GM12878 (cell line): ENCODE measurements around the gene INHBE. TPM values are rescaled to one million over a fixed set of nuclear protein-coding genes. Genes with fewer than 3 reads are reported as not detected.
A peak's percentile ranks its signal among the peaks of the same experiment; 100 is the strongest.

ENCODE experiments used
- BCL11A ChIP-seq: IDR thresholded peaks from 2 replicates; pipeline ENCODE4 v1.6.1; 2011; ENCODE audit warnings: low read depth, low read length
- BMI1 ChIP-seq: fragments of 450-650 bp; IDR thresholded peaks from 2 replicates; pipeline ENCODE4 v1.6.1; 2016; ENCODE audit warnings: mild to moderate bottlenecking, moderate library complexity, borderline replicate concordance
- BRCA1 ChIP-seq: IDR thresholded peaks from 2 replicates; pipeline ENCODE4 v1.6.1; 2011; ENCODE audit warnings: low read depth, low read length, improper control_type of control experiment
- FOS ChIP-seq: IDR thresholded peaks from 3 replicates; pipeline ENCODE4 v1.6.1; 2011; ENCODE audit warnings: borderline replicate concordance; ENCODE audit not compliant: insufficient read length; ENCODE audit errors: extremely low read depth
- GATAD2B ChIP-seq: fragments of 450-650 bp; conservative IDR thresholded peaks from 2 replicates; pipeline ENCODE4 v1.6.1; 2017; ENCODE audit warnings: low read depth, mild to moderate bottlenecking, moderate library complexity
- KAT2A ChIP-seq: conservative IDR thresholded peaks from 2 replicates; pipeline ENCODE4 v1.6.1; 2011; ENCODE audit warnings: low read depth, low read length; ENCODE audit not compliant: control insufficient read depth
- MEF2B ChIP-seq: fragments of 450-650 bp; IDR thresholded peaks from 2 replicates; pipeline ENCODE4 v1.6.1; 2018; ENCODE audit warnings: mild to moderate bottlenecking, moderate library complexity; ENCODE audit not compliant: partially characterized antibody, poor library complexity, severe bottlenecking
- NR2C1 ChIP-seq: fragments of 450-650 bp; IDR thresholded peaks from 2 replicates; pipeline ENCODE4 v1.6.1; 2017; ENCODE audit warnings: antibody characterized with exemption, mild to moderate bottlenecking, moderate library complexity
- NRF1 ChIP-seq: conservative IDR thresholded peaks from 2 replicates; pipeline ENCODE4 v1.6.1; 2011; ENCODE audit warnings: mild to moderate bottlenecking, low read depth, low read length, improper control_type of control experiment
- RAD51 ChIP-seq: fragments of 450-650 bp; IDR thresholded peaks from 2 replicates; pipeline ENCODE4 v1.6.1; 2016; ENCODE audit warnings: moderate library complexity, mild to moderate bottlenecking, inconsistent platforms
- RFX5 ChIP-seq: IDR thresholded peaks from 2 replicates; pipeline ENCODE4 v1.6.1; 2011; ENCODE audit warnings: low read depth, low read length, improper control_type of control experiment
- TBL1XR1 ChIP-seq: IDR thresholded peaks from 2 replicates; pipeline ENCODE4 v1.6.1; 2012; ENCODE audit warnings: low read depth, low read length, improper control_type of control experiment
- TCF12 ChIP-seq: IDR thresholded peaks from 2 replicates; pipeline ENCODE4 v1.6.1; 2011; ENCODE audit warnings: low read depth, mild to moderate bottlenecking, low read length
- polyA plus RNA-seq, 11 experiments: library from polyadenylated mRNA; depleted of rRNA in 4 of 11; unstranded in 6 of 11; stranded (reverse) in 5 of 11; fragments of >200 nt; fragmentation: Nextera tagmentation in 4 of 11; fragmentation: Illumina TruSeq in 1 of 11; extraction: Ambion mirVana in 4 of 11; extraction: Trizol in 1 of 11; gene quantifications; 1 replicate in 1 of 11; 2 replicates in 10 of 11; pipeline versions ENCODE4 v1.2.1 to v1.2.3, GENCODE V29; 2011 to 2016; ENCODE audit warnings: inconsistent platforms in 2 of 11, missing spikeins in 2 of 11, low read depth in 1 of 11
- total RNA-seq, 4 experiments: library from RNA; depleted of rRNA in 3 of 4; stranded (reverse); fragments of >200 nt in 3 of 4; fragmentation: Illumina TruSeq in 1 of 4; extraction: Trizol in 1 of 4; gene quantifications; 2 replicates each; pipeline versions ENCODE4 v1.2.1 to v1.2.3, GENCODE V29; 2013 to 2021
- TF ChIP-seq, protein P1 (sequence below): fragments of 450-650 bp; IDR thresholded peaks from 2 replicates; pipeline ENCODE4 v1.6.1; 2017; ENCODE audit warnings: antibody characterized with exemption, mild to moderate bottlenecking, moderate library complexity
- TF ChIP-seq, protein P2 (sequence below): IDR thresholded peaks from 2 replicates; pipeline ENCODE4 v1.6.1; 2011; ENCODE audit warnings: low read depth, mild to moderate bottlenecking, low read length, moderate library complexity, borderline replicate concordance; ENCODE audit errors: extremely low read depth
- TF ChIP-seq, protein P3 (sequence below): IDR thresholded peaks from 2 replicates; pipeline ENCODE4 v1.6.1; 2011; ENCODE audit warnings: borderline replicate concordance, low read depth, mild to moderate bottlenecking, moderate library complexity, low read length; ENCODE audit not compliant: insufficient read depth, poor library complexity, severe bottlenecking
- TF ChIP-seq, protein P4 (sequence below): fragments of 450-650 bp; IDR thresholded peaks from 2 replicates; pipeline ENCODE4 v1.6.1; 2017; ENCODE audit warnings: mild to moderate bottlenecking, moderate library complexity
- TF ChIP-seq, protein P5 (sequence below): fragments of 450-650 bp; IDR thresholded peaks from 2 replicates; pipeline ENCODE4 v1.6.1; 2014; ENCODE audit warnings: mild to moderate bottlenecking

The INHBE gene
- total and polyA plus RNA-seq, 10 of the 15 experiments (the other 5 are each of a cell fraction or from before 2014, with no cell fraction given) = 0.09 to 2.5 (median 0.37) TPM

DNA sequence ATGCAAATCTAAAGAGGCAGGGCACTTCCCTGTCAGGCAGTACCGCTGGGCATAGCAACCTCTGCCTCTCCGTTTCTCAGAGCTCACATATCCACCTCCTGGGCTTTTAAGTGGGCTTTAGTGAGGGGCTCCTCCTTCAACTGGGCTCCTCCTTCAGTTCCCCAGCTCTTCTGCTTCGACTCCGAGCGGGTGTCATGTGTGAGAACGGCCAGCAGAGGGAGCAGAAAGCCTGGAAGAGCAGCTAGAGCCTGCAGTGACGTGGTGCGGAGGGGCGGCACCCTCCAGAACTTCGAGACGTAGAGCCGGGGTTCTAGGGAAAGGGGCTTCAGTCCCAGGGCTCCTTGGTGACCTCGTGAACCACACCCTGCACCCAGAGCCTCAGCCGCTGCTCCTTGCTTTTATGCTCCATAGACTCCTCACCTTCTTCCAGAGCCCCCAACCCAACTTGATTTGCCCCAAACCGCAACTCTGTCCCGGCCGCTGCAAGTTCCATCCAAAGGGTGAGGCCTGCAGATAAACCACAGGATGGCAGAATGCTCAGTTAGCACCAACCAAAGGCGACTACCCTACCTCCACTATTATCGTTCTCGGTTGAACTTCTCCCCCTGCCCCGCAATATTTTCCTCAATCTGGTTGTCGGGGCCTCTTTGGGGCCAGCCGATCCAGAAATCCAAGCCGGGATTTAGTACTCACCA is 4.1 kb downstream of the INHBE start (continued):
- peak; percentile 53; the same call in 1 of the 2 replicates for TF ChIP-seq RFX5
- TF ChIP-seq, protein P1, sequence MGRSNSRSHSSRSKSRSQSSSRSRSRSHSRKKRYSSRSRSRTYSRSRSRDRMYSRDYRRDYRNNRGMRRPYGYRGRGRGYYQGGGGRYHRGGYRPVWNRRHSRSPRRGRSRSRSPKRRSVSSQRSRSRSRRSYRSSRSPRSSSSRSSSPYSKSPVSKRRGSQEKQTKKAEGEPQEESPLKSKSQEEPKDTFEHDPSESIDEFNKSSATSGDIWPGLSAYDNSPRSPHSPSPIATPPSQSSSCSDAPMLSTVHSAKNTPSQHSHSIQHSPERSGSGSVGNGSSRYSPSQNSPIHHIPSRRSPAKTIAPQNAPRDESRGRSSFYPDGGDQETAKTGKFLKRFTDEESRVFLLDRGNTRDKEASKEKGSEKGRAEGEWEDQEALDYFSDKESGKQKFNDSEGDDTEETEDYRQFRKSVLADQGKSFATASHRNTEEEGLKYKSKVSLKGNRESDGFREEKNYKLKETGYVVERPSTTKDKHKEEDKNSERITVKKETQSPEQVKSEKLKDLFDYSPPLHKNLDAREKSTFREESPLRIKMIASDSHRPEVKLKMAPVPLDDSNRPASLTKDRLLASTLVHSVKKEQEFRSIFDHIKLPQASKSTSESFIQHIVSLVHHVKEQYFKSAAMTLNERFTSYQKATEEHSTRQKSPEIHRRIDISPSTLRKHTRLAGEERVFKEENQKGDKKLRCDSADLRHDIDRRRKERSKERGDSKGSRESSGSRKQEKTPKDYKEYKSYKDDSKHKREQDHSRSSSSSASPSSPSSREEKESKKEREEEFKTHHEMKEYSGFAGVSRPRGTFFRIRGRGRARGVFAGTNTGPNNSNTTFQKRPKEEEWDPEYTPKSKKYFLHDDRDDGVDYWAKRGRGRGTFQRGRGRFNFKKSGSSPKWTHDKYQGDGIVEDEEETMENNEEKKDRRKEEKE = no peak
- TF ChIP-seq, protein P2, sequence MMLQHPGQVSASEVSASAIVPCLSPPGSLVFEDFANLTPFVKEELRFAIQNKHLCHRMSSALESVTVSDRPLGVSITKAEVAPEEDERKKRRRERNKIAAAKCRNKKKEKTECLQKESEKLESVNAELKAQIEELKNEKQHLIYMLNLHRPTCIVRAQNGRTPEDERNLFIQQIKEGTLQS = no peak
- no peak for TF ChIP-seq TCF12
- TF ChIP-seq, protein P3, sequence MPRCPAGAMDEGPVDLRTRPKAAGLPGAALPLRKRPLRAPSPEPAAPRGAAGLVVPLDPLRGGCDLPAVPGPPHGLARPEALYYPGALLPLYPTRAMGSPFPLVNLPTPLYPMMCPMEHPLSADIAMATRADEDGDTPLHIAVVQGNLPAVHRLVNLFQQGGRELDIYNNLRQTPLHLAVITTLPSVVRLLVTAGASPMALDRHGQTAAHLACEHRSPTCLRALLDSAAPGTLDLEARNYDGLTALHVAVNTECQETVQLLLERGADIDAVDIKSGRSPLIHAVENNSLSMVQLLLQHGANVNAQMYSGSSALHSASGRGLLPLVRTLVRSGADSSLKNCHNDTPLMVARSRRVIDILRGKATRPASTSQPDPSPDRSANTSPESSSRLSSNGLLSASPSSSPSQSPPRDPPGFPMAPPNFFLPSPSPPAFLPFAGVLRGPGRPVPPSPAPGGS = no peak
- no peak for TF ChIP-seq NR2C1
- no peak for TF ChIP-seq NRF1
- TF ChIP-seq BMI1 = no peak
- peak; percentile 82 for TF ChIP-seq RAD51
- TF ChIP-seq, protein P4, sequence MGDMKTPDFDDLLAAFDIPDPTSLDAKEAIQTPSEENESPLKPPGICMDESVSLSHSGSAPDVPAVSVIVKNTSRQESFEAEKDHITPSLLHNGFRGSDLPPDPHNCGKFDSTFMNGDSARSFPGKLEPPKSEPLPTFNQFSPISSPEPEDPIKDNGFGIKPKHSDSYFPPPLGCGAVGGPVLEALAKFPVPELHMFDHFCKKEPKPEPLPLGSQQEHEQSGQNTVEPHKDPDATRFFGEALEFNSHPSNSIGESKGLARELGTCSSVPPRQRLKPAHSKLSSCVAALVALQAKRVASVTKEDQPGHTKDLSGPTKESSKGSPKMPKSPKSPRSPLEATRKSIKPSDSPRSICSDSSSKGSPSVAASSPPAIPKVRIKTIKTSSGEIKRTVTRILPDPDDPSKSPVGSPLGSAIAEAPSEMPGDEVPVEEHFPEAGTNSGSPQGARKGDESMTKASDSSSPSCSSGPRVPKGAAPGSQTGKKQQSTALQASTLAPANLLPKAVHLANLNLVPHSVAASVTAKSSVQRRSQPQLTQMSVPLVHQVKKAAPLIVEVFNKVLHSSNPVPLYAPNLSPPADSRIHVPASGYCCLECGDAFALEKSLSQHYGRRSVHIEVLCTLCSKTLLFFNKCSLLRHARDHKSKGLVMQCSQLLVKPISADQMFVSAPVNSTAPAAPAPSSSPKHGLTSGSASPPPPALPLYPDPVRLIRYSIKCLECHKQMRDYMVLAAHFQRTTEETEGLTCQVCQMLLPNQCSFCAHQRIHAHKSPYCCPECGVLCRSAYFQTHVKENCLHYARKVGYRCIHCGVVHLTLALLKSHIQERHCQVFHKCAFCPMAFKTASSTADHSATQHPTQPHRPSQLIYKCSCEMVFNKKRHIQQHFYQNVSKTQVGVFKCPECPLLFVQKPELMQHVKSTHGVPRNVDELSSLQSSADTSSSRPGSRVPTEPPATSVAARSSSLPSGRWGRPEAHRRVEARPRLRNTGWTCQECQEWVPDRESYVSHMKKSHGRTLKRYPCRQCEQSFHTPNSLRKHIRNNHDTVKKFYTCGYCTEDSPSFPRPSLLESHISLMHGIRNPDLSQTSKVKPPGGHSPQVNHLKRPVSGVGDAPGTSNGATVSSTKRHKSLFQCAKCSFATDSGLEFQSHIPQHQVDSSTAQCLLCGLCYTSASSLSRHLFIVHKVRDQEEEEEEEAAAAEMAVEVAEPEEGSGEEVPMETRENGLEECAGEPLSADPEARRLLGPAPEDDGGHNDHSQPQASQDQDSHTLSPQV = no peak
- no peak for TF ChIP-seq KAT2A
- no peak for TF ChIP-seq BCL11A
- no peak for TF ChIP-seq FOS
- no peak for TF ChIP-seq MEF2B
- peak; percentile 45; the same call in 1 of the 2 replicates for TF ChIP-seq TBL1XR1
- TF ChIP-seq BRCA1 = no peak
- TF ChIP-seq, protein P5, sequence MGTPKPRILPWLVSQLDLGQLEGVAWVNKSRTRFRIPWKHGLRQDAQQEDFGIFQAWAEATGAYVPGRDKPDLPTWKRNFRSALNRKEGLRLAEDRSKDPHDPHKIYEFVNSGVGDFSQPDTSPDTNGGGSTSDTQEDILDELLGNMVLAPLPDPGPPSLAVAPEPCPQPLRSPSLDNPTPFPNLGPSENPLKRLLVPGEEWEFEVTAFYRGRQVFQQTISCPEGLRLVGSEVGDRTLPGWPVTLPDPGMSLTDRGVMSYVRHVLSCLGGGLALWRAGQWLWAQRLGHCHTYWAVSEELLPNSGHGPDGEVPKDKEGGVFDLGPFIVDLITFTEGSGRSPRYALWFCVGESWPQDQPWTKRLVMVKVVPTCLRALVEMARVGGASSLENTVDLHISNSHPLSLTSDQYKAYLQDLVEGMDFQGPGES = no peak
- no peak; the same call in 1 of the 2 replicates for TF ChIP-seq GATAD2B
